GM12865 (cell line): ENCODE data around the gene TCF7L2.

Experiments
- DNase-seq: peaks from one replicate; pipeline ENCODE4 v3.0.0; 2010; ENCODE audit warnings: low read depth
- H3K4me3 ChIP-seq: 2 replicates; pipeline ENCODE4 v1.5.1; 2011; ENCODE audit warnings: mild to moderate bottlenecking, low read depth, low read length, control low read depth
- TF ChIP-seq, protein P1 (sequence below): IDR thresholded peaks from 2 replicates; pipeline ENCODE4 v1.5.1; 2011; ENCODE audit warnings: low read length, control low read depth, low read depth, inconsistent platforms; ENCODE audit not compliant: insufficient read depth; ENCODE audit errors: missing control alignments

TCF7L2 gene

DNA sequence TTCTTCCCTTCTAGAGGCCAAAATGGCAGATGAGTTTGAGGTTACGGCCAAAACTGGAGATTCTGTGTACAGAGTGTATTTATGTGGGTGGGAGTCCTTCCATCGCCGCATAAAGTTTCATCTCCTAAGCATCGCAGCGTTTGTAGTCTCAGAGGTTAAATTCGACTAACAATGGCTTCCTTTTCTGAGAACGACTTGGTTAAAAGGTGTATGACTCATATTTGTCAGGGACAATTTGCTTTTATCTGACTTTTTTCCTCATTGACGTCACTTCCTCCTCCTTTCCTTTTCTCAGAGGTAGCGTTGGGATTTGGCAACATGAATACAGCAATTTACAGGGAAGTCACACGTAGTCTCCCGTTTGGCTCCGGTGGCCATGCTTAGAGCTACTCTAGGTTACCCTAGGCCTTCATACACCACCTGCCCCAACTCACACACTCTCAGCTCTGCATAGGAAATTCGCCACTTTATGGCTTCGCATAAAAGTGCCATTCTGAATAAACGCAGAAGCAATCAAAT is 37.6 kb upstream of the TCF7L2 start:
- H3K4me3 ChIP-seq = no peak overlapping the region
- DNase-seq = no peak
- TF ChIP-seq, protein P1, sequence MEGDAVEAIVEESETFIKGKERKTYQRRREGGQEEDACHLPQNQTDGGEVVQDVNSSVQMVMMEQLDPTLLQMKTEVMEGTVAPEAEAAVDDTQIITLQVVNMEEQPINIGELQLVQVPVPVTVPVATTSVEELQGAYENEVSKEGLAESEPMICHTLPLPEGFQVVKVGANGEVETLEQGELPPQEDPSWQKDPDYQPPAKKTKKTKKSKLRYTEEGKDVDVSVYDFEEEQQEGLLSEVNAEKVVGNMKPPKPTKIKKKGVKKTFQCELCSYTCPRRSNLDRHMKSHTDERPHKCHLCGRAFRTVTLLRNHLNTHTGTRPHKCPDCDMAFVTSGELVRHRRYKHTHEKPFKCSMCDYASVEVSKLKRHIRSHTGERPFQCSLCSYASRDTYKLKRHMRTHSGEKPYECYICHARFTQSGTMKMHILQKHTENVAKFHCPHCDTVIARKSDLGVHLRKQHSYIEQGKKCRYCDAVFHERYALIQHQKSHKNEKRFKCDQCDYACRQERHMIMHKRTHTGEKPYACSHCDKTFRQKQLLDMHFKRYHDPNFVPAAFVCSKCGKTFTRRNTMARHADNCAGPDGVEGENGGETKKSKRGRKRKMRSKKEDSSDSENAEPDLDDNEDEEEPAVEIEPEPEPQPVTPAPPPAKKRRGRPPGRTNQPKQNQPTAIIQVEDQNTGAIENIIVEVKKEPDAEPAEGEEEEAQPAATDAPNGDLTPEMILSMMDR = no peak

DNA sequence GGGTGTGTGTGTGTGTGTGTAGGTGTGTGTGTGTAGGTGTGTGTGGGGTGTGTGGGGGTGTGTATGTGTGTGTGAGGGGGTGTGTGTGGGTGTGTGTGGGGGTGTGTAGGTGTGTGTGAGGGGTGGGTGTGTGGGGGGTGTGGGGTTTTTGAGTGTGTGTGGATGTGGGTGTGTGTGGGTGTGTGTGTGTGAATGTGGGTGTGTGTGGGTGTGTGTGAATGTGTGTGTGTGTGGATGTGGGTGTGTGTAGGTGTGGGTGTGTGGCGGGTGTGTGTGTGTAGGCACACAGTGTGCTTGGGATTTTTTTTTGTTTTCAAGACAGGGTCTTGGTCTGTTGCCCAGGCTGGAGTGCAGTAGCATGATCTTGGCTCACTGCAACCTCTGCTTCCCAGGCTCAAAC is 36.8 kb upstream of the TCF7L2 start:
- TF ChIP-seq, protein P1 = no peak
- H3K4me3 ChIP-seq = no peak overlapping the region
- DNase-seq = no peak

DNA sequence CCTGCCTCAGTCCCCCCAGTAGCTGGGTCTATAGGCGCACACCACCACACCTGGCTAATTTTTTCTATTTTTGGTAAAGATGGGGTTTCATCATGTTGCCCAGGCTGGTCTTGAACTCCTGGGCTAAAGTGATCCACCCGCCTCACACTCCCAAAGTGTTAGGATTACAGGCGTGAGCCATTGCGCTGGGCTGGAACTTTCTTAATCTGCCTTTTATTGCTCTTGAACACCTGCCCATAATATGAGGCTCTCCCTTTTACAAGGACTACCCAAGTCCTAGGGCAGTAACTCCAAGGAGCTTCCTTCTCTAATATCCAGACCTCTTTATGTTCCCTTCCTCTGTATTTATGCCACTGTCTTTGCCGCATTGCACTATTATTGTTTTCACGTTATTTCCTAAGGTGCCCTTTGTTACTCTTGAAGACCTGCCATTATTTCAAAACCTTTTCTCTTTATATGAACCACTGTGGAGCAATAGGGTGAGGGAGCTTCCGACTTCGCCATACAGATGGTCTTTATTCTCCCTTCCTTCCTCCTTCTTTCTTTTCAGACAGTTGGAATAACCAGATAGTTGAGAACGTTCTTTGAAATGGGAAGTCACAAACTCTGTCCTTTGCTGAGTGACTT is 36.3 kb upstream of the TCF7L2 start:
- TF ChIP-seq, protein P1 = no peak
- H3K4me3 ChIP-seq = no peak overlapping the region
- no peak for DNase-seq

DNA sequence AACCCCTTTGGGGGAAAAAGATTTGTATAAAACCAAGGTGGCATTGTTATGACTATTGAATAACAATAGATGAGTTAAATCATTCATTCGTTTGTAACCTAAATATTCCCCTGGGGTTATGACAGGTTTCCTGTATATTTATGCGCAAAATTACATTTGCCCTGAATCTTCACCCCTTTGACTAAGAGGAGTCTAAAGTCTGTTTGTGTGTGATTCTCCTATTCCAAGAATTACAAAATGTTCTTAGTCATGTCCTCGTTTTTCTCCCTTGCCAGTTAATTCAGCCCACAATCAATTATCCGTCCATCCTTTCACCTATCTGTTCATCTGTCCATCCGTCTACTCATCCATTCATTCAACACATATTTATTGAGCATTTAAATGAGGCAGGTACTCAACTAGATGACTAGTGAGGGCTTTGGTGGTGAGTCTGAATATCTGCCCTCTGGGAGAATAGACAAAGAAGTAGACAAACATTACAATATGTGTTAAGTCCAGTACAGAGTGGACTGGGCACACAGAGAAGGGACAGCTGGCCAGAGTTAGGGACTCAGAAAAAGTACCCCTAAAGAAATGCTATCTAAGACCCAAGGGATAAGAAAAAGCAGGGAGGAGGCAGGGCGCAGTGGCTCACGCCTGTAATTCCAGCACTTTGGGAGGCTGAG is 35.6 kb upstream of the TCF7L2 start:
- H3K4me3 ChIP-seq = no peak overlapping the region
- TF ChIP-seq, protein P1 = no peak
- DNase-seq = no peak

DNA sequence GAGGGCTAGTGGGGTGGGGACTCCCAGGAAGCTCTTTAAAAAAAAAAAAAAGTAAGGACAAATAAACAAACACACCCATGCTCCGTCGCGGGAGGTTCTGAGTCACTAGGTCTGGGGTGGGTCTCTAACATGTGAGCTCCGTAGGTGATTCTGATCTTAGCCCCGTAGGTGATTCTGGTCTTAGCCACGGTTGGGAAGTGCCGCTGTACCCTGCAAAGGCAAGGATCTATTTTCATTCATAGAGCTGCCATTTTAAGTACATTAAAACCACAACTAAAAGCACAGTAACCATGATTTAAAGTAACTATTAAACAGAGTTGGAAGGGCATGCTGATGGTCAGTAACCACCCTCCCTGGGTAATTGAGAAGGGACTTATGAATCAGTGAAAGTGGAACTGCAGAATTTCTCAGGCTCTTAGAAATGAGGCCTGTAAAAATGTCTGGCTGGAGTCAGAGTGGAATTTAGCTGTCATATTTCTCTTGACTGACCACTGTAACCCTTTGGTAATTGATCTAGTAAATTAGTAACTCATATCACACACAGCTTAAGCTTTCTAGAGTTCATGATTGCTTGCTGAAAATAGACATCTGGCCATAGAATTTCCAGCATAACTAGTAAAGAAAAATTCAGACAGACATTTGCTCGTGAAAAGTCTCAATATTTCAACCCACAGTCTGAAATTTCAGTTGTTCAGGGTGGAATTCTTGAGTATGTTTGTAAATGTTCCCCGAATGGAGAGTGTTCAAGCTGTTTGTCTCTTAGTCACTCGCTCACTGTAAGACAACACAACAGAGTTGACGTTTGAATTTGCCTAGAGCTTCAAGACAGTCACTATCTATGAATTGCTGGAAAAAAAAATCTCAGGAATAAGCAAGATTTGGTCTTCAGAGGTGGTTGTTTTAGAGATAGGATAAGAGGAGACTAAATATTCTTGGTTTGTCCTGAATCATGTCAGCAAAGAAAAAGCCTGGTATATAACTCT is 34.2 kb upstream of the TCF7L2 start:
- TF ChIP-seq, protein P1 = no peak
- DNase-seq = no peak
- H3K4me3 ChIP-seq = no peak overlapping the region

DNA sequence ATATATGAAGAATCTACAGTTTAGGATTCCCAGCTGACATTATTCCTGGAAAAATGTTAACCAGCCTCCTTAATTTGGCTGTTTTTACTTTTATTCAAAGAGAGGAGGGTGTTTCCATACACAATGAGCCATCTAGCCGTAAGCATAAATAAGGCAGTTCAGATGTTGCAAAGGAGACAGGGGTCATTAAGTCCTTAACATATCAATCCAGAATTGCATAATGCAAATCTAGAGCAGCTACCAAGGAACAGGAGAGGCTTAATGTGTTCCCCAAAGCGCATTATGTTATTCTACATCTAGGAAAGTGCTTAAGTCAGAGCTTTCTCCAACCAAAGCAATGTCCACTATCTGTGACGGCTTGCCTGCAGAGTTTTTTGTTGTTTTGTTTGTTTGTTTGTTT is 32.4 kb upstream of the TCF7L2 start:
- DNase-seq = no peak
- no peak overlapping the region for H3K4me3 ChIP-seq
- TF ChIP-seq, protein P1 = no peak
